ENCODE results near the gene SND1.

Gene SND1

GRCh38 chr7:127732306-127732705, 80.3 kb downstream of the SND1 start:
- DNase-seq (ENCODE audit: low read depth) = no peak

DNA sequence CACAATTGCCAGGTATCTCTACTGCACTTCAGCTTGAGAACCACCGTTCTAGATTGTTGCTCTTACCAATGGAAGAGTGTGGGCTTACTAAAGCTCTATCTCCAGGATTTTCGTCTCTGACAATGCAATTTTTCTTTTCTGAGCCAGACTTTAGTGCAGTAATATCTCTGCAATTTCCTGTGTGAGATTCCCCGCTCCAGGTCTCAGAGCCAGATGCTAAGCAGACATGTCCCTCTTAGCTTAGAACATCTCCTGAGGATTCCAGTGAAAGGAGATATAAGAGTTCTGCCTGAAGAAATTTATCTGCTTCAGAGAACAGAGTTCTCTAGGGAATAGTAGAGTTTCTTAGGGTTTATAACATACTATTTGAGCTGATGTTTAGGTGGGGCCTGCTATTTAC, 82.0 kb downstream of the SND1 start:
- no peak for DNase-seq (ENCODE audit: low read depth)

DNA sequence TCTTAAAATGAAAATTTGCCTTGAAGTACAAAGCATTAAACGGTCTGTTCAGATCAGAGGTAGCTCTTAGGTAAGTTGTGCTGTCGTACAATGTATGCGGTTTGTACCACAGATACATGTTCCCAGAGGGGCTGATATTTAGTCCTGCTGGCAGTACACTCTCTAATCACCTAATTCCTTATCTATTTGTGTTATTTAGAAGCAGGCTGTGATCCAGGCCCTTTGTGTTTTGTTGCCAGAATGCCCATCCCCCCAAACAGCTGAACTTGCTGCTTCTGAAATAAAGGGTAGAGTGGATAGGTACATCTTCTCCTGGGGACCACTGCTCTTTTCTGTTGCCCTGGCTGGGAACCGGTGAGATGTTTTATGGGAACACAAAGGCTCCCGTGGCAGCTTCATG, 84.5 kb downstream of the SND1 start:
- DNase-seq (ENCODE audit: low read depth) = no peak

DNA sequence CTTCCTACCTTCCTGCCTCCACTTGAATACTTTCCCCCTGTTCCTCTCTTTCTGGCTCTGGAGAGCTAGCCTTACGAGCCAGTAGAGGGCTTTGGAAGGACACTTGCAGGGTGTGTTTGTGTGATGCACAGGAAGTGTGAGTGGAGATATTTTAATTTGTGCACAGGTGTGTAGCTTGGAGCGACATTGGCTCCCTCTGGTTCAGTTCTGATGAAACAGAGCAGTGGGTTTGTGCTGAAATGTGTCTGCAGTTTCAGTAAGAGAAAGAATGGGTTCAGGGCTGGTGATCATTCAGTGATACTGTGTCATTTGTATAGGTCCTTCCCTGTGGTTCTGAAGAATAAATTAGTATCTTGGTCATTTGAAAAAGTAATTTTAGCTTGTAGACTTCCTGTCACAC, 86.9 kb downstream of the SND1 start:
- DNase-seq (ENCODE audit: low read depth) = no peak

- DNase-seq (ENCODE audit: low read depth) = no peak
Measured at GRCh38 chr7:127741764-127742375, 89.9 kb downstream of the SND1 start.

GRCh38 chr7:127745445-127745844, 93.5 kb downstream of the SND1 start:
- no peak for DNase-seq (ENCODE audit: low read depth)

DNA sequence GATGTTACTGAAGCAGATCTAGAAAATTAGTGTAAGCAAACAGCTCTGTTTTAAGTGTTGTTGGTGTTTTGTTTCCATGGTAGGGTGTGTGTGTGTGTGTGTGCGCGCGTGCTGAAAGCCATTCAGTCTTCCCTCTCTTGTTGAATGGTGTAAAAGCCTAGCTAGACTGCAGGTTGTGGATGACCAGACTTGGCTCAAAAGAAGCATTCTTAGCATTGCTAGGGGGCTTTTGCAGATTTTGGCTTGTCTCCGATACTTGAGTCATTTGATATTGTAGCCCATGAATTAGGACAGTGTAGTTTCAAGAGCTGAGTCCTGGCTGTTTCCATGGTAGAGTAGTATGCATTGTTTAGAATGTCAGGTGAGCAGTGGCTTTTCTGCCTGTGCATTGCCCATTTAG, 99.1 kb downstream of the SND1 start:
- DNase-seq (ENCODE audit: low read depth) = no peak

GRCh38 chr7:127751490-127752448, 99.8 kb downstream of the SND1 start:
- no peak for DNase-seq (ENCODE audit: low read depth)

DNA sequence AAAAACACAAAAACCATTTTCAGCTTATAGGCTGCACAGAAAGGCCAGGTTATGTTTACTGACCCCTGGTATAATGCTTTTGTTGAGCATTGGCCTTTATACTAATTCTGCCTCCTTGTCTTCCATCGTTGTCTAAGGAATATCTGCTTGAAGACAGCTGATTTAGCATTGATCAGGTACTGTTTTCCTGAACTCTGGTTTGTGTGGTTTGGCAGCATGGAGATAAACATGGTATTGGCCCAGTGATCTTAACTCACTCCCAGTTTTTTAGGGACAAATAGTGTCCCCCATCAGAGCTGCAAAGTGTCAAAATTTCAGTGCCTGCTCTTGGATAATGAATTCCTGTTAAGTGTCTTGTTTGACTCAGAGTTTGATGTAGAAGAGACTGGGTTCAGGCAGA, 100.8 kb downstream of the SND1 start:
- no peak for DNase-seq (ENCODE audit: low read depth)

DNA sequence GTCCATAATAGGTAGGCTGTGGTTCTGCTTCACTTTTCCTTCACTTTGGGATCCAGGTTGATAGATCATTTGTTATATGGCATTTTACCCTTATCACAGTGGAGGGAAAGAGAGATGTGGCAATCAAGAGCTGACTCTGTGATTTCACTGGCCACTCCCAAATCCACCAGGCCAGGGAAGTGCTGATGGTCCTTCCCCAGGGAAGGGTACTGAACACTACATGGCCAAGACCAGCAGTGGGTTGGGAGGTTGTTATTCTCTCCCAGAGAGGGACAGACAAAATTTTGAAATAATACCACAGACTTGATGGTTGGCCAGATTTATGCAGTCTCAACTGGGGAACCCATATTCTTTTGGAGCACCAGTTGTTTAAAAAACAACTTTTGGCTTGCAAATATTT, 102.5 kb downstream of the SND1 start:
- no peak for DNase-seq (ENCODE audit: low read depth)

DNA sequence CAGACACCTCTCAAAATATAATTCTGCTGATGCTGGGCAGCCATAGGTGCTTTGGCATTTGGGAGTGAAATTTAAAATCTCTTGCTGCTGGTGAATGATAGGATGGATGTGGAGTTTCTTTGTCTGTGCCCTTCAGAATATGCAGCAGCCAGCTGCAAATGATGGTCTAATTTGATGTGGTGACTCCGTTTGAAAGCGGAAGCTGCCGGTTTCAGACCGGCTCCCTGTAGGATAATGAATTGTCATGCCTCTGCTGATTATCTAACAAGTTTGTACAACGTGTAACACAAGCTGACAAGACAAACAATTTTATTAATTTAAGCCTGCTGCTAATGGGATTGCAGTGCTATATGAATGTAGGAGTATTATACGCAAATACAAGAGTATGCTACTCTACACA, 103.5 kb downstream of the SND1 start:
- no peak for DNase-seq (ENCODE audit: low read depth)

DNA sequence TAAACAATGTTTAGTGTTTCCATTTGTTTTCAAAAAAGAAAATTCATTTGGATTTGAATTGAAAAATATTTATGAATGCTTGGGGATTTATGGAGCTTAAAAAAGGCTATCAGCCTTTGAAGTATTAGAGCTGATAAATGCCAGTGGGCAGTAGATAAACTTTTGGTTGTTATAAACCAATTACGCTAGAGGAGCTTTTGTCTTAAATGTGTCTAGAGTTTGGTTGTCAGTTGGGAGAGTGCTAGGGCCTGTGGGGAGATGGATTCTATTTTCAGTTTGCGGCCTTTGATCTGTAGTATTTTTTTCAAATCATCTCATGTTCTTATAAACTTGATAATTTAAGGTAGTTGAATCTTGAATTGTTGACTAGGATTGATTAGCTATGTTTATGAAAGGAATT, 104.0 kb downstream of the SND1 start:
- no peak for DNase-seq (ENCODE audit: low read depth)

DNA sequence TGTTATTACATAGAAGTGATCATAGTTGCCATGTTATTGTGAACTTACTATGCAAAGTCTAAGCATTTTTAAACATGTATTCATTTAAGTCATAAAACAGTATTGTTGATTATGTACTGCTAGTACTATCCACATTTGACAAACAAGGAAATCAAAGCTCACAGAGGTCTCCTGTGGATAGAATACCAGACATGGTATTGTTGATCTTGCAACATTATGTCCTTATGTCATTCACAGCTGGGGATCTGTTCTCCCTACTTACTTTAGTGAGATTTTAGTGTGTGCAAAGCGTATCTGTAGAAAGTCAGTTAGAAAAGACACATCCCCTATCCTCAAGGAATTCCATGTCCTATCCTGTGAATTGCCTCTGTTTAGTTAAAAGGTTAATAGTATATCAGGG, 106.1 kb downstream of the SND1 start:
- DNase-seq (ENCODE audit: low read depth) = no peak

DNA sequence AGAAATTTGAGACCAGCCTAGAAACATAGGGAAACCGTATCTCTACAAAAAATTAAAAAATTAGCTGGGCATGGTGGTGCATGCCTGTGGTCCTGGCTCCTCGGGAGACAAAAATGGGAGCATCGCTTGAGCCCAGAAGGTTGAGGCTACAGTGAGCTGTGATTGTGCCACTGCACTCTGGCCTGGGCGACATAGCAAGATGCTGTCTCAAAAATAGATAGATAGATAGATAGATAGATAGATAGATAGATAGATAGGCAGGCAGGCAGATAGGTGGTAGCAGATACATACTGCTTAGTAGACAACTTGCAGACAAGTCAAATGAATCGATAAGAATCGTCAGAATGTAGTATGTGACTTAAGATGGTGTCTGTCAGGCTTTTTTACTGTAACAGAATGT, 106.9 kb downstream of the SND1 start:
- no peak for DNase-seq (ENCODE audit: low read depth)

- DNase-seq (ENCODE audit: low read depth) = no peak
Measured at GRCh38 chr7:127759945-127760421, 108.0 kb downstream of the SND1 start.

GRCh38 chr7:127760436-127761031, 108.5 kb downstream of the SND1 start:
- DNase-seq (ENCODE audit: low read depth) = no peak

DNA sequence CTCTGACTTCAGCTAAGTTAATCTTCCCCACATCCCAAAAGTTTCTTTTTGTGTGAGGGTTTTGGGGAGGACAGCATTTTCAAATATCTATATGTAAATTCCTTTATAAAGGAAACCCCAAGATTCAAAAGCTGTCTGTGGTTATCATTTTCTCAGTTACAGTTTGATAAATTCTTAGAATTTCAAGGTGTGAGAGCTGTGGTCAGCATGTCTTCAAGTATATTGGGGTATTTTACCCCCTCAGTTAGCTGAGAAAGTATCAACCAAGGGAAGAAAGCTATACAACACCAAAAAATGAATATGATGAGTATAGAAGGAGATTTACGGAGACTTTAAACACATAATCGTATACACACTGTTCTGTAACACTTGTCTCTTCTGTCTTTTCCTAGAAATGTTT, 109.2 kb downstream of the SND1 start:
- no peak for DNase-seq (ENCODE audit: low read depth)

DNA sequence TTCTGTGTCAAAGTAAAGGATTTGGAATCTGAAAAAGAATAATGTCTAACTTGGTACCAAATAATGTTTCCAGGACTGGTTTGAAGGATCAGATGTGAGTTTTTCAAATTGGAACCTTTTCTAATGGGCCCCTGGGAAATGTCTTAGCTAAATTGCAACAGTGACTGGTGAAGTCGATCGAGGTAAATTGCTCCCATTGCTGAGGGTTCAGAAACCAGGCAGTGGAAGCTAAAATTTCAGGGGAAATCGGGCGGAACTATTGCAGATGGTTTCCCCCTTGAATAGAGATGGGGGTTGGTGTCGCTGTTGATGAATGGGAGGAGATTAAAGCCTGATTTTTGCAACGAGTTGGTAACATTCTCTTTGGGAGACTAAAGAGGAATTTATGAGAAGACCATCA, 112.7 kb downstream of the SND1 start:
- no peak for DNase-seq (ENCODE audit: low read depth)

- DNase-seq (ENCODE audit: low read depth) = no peak
Measured at GRCh38 chr7:127765150-127765549, 113.2 kb downstream of the SND1 start.

- DNase-seq (ENCODE audit: low read depth) = no peak
Measured at GRCh38 chr7:127766831-127767459, 115.0 kb downstream of the SND1 start.

DNA sequence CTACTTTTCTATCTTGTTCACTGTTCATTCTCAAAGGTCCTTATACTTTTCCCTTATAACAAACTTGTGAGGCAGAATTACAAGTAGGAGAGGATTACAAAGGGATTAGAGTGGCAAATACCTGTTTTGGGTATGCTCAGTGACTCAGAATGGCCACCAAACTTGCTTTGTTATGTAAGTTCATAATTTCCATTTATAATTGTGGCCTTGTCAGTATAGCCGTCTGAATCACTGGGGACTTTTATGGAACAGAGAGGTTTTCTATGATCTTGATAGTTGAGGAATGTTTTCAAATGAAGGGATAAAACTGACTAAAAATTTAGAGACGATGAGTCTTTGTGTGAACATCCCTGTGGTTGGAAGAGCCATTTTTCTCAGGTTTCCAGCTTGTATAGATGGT, 116.2 kb downstream of the SND1 start:
- no peak for DNase-seq (ENCODE audit: low read depth)

GRCh38 chr7:127769137-127769536, 117.1 kb downstream of the SND1 start:
- DNase-seq (ENCODE audit: low read depth) = no peak

All from stimulated activated CD8-positive, alpha-beta memory T cell treated with anti-CD3 and anti-CD28 coated beads, Interleukin-15, amount 100 ng/mL, for 1 hour (primary cell).